ENCODE data around the gene GNB1L. TPM values are rescaled to one million over a fixed set of nuclear protein-coding genes. Genes with fewer than 3 reads are reported as not detected.

GNB1L gene
- total RNA-seq, 4 donors from 2014 or later = 0.59 to 12.2 (median 3.1) TPM

DNA sequence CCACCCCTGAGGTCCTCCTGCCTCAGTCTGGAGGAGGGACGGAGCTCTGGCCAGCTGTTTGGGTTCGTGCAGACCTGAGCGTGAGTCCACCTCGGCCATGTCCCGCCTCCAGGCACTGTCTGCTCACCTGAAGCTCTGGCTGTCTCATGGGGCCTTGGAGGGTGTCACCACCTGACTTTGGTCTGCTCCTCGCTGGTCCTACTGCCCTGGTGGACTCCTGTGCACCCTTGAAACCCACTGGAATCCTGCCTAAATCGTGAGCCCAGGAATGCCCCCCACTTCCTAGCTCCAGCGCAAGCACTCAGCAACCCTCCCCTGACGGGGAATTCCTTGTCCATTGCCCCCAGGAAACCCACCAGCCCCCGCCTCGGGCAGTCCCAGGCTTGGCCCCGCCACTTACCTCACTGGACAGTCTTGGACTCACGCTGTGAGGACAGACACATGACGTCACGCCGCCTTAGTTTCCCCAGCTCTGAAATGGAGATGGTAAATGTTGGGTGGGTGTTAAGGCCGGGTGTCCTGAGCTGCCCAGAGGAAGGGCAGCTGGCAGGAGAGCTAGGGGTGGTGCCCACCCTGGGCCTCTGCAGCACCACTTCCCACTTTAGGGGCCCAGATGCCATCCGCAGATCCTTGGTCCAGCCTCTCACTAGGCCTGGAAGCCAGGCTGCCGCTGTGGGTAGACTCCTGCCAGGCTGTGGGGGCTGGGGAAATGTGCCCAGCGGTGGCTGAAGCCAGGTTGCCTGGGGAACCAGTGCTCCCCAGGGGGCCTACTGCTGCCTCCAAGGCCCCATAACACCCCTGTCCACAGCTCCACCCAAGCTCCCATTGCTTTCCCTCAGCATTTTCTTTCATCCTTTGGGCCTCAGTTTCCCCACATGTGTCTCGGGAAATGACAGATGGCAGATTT lies 112.3 kb downstream of the GNB1L start:
- Histone ChIP-seq H3K4me3 (no peak overlapping the region), H3K9me3 (no peaks in the 10 kb centered on the region), H3K27ac (no peak overlapping the region), H3K27me3 (no peaks in the 10 kb centered on the region), H3K36me3 (no peaks in the 10 kb centered on the region), H3K4me1 (no peaks in the 10 kb centered on the region)
- intact Hi-C loops (cut with DNase I; ENCODE audit: low total_unique reads) = no loop called here
- DNase-seq = no peak
- TF ChIP-seq POLR2A (IDR thresholded peaks at IDR 0.05) = no peak
- TF ChIP-seq, protein P1, sequence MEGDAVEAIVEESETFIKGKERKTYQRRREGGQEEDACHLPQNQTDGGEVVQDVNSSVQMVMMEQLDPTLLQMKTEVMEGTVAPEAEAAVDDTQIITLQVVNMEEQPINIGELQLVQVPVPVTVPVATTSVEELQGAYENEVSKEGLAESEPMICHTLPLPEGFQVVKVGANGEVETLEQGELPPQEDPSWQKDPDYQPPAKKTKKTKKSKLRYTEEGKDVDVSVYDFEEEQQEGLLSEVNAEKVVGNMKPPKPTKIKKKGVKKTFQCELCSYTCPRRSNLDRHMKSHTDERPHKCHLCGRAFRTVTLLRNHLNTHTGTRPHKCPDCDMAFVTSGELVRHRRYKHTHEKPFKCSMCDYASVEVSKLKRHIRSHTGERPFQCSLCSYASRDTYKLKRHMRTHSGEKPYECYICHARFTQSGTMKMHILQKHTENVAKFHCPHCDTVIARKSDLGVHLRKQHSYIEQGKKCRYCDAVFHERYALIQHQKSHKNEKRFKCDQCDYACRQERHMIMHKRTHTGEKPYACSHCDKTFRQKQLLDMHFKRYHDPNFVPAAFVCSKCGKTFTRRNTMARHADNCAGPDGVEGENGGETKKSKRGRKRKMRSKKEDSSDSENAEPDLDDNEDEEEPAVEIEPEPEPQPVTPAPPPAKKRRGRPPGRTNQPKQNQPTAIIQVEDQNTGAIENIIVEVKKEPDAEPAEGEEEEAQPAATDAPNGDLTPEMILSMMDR (IDR thresholded peaks at IDR 0.05) = no peak

- Histone ChIP-seq H3K4me1 (no peaks in the 10 kb centered on the region), H3K27ac (no peak overlapping the region), H3K27me3 (no peaks in the 10 kb centered on the region), H3K36me3 (no peaks in the 10 kb centered on the region), H3K9me3 (no peaks in the 10 kb centered on the region), H3K4me3 (no peak overlapping the region)
- no peak for DNase-seq
- intact Hi-C loops (cut with DNase I; ENCODE audit: low total_unique reads) = no loop called here
- TF ChIP-seq POLR2A (IDR thresholded peaks at IDR 0.05) = no peak
- TF ChIP-seq, protein P1 (IDR thresholded peaks at IDR 0.05) = no peak
Measured at GRCh38 chr22:19741053-19741452, 113.6 kb downstream of the GNB1L start.

- Histone ChIP-seq H3K36me3 (no peaks in the 10 kb centered on the region), H3K9me3 (no peaks in the 10 kb centered on the region), H3K4me3 (no peak overlapping the region), H3K27ac (no peak overlapping the region), H3K4me1 (no peaks in the 10 kb centered on the region), H3K27me3 (no peaks in the 10 kb centered on the region)
- intact Hi-C loops (cut with DNase I; ENCODE audit: low total_unique reads) = no loop called here
- DNase-seq = no peak
- TF ChIP-seq, protein P1 (IDR thresholded peaks at IDR 0.05) = no peak
- TF ChIP-seq POLR2A (IDR thresholded peaks at IDR 0.05) = no peak
Measured at GRCh38 chr22:19740586-19740985, 114.1 kb downstream of the GNB1L start.

GRCh38 chr22:19739911-19740449 lies 114.7 kb downstream of the GNB1L start:
- intact Hi-C loops (cut with DNase I; ENCODE audit: low total_unique reads) = no loop called here
- Histone ChIP-seq H3K4me1 (no peaks in the 10 kb centered on the region), H3K4me3 (no peak overlapping the region), H3K36me3 (no peaks in the 10 kb centered on the region), H3K27ac (no peak overlapping the region), H3K27me3 (no peaks in the 10 kb centered on the region), H3K9me3 (no peaks in the 10 kb centered on the region)
- no peak for TF ChIP-seq POLR2A (IDR thresholded peaks at IDR 0.05)
- TF ChIP-seq, protein P1 (IDR thresholded peaks at IDR 0.05) = no peak
- no peak for DNase-seq

- Histone ChIP-seq H3K4me3 (no peak overlapping the region), H3K9me3 (no peaks in the 10 kb centered on the region)
Measured at GRCh38 chr22:19739448-19739895, 115.2 kb downstream of the GNB1L start.

More at GRCh38 chr22:19739448-19739895, 115.2 kb downstream of the GNB1L start:
- intact Hi-C loops (cut with DNase I; ENCODE audit: low total_unique reads) = no loop called here
- Histone ChIP-seq H3K4me1 (no peaks in the 10 kb centered on the region), H3K27me3 (no peaks in the 10 kb centered on the region), H3K36me3 (no peaks in the 10 kb centered on the region), H3K27ac (no peak overlapping the region)
- TF ChIP-seq, protein P1 (IDR thresholded peaks at IDR 0.05) = no peak
- no peak for TF ChIP-seq POLR2A (IDR thresholded peaks at IDR 0.05)
- no peak for DNase-seq
